GM10847 (cell line): ENCODE measurements around the gene ATF6B.

Experiments used
- POLR2A ChIP-seq: IDR thresholded peaks from 2 replicates; pipeline ENCODE4 v1.6.1; 2011; ENCODE audit not compliant: insufficient read length; ENCODE audit errors: extremely low read depth

Gene ATF6B

GRCh38 chr6:32107406-32107805, 20.6 kb downstream of the ATF6B start:
- TF ChIP-seq POLR2A = no peak

GRCh38 chr6:32105433-32105832, 22.6 kb downstream of the ATF6B start:
- no peak for TF ChIP-seq POLR2A

DNA sequence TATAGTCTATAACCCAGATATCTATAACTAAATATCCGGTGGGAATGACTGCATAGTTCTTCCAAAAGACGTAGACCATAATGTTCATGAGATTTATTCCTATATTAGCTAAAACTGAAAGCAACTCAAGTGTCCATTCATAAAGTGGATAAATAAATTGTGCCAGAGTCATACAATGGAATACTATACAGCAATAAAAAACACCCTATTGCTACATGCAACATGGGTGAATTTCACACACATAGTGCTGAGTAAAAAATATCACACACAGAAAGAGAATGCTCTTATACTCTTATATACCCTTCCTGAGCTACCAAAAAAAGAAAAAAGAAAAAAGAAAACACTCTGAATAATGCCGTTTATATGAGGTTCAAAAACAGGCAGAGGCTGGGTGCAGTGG, 25.8 kb downstream of the ATF6B start:
- no peak for TF ChIP-seq POLR2A

GRCh38 chr6:32097364-32097763, 30.7 kb downstream of the ATF6B start:
- TF ChIP-seq POLR2A = no peak

GRCh38 chr6:32096394-32097258, 31.4 kb downstream of the ATF6B start:
- no peak for TF ChIP-seq POLR2A

GRCh38 chr6:32096087-32096393, 32.0 kb downstream of the ATF6B start:
- TF ChIP-seq POLR2A = no peak

DNA sequence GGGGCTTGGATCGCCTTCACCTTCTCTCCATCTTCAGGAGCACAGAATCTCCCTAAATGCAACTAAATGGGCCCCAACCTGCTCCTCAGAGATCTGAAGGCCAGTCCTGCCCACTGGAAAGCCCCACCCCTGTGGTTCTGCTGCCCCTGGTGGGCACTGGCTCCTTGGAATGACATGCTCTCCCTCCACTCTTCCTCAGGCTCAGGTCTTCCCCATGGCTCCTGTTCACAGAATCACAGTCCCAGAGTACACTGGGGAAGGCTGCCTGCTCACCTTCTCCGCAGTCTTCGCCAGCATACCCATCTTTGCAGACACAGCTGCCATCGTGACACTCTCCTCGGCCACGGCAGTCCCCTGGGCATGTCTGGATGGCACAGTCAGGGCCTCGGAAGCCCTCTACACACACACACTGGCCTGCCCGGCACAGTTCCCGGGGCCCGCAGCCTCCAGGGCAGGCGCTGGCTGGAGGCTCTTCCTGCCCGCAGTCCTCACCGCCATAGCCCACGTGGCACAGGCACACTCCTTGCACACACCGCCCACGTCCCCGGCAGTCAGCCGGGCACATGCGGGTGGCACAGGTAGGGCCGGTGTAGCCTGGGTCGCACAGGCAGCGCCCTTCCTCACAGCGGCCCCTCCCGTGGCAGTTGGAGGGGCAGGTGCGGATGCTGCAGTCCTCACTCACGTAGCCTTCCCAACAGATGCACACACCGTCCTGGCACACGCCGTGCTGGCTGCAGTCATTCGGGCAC, 32.5 kb downstream of the ATF6B start:
- no peak for TF ChIP-seq POLR2A

GRCh38 chr6:32092760-32093497, 35.1 kb downstream of the ATF6B start:
- TF ChIP-seq POLR2A = no peak

GRCh38 chr6:32089082-32089828, 38.8 kb downstream of the ATF6B start:
- no peak for TF ChIP-seq POLR2A

- TF ChIP-seq POLR2A = no peak
These were observed 39.5 kb downstream of the ATF6B start for GRCh38 chr6:32088487-32089049.

GRCh38 chr6:32087574-32088486, 40.2 kb downstream of the ATF6B start:
- TF ChIP-seq POLR2A = no peak

- no peak for TF ChIP-seq POLR2A
These were observed 41.1 kb downstream of the ATF6B start for GRCh38 chr6:32086661-32087573.
